HUES6 (cell line): Measurements from ENCODE around the gene MFSD11.
"Not testable (repeated sequence)": the region's sequence is repeated elsewhere in the genome, so short reads cannot be mapped to it uniquely, and the experiment has no call there.

Experiments used
- H3K27ac ChIP-seq: 2 replicates; pipeline ENCODE4 v1.7.0; 2013; ENCODE audit warnings: low read depth, mild to moderate bottlenecking, low read length, inconsistent platforms
- H3K27me3 ChIP-seq: 2 replicates; pipeline ENCODE4 v1.6.1; 2013; ENCODE audit warnings: low read length; ENCODE audit not compliant: control insufficient read depth, insufficient read depth
- H3K36me3 ChIP-seq: 2 replicates; pipeline ENCODE4 v1.6.1; 2013; ENCODE audit warnings: low read length; ENCODE audit not compliant: control insufficient read depth, insufficient read depth
- H3K4me1 ChIP-seq: 2 replicates; pipeline ENCODE4 v1.6.1; 2013; ENCODE audit warnings: low read length; ENCODE audit not compliant: control insufficient read depth, insufficient read depth
- H3K4me3 ChIP-seq: 2 replicates; pipeline ENCODE4 v1.5.1; 2013; ENCODE audit warnings: low read depth, low read length
- H3K9ac ChIP-seq: one replicate; pipeline ENCODE4 v1.6.1; 2013; ENCODE audit warnings: mild to moderate bottlenecking, low read length
- H3K9me3 ChIP-seq: 2 replicates; pipeline ENCODE4 v1.6.1; 2013; ENCODE audit warnings: low read depth, low read length; ENCODE audit not compliant: control insufficient read depth, insufficient read depth

MFSD11 gene

DNA sequence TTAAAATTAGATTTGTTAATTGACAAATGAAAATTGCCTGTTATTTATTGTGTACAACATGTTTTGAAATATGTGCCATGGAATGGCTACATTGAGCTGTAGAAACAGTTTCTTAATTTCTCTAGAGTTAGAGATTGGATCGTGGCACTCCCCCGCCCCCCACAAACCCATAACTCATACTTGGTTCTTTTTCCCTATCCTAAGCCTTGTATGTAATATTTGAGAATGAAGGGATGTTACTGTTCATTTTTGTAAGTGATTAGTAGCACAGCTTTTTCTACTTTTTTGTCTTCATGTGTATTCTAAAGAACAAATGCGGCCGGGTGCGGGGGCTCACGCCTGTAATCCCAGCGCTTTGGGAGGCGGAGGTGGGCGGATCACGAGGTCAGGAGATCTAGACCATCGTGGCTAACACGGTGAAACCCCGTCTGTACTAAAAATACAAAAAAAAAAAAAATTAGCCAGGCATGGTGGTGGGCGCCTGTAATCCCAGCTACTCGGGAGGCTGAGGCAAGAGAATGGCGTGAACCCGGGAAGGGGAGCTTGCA lies 1.7 kb downstream of the MFSD11 start:
- H3K27me3 ChIP-seq, H3K27ac ChIP-seq, H3K9me3 ChIP-seq, H3K4me3 ChIP-seq, H3K9ac ChIP-seq: not testable (repeated sequence)
- Histone ChIP-seq H3K4me1 (peaks cover 15% of the 10 kb centered on the region), H3K36me3 (peaks cover 37% of the 10 kb centered on the region)

GRCh38 chr17:76740329-76741118 lies 2.6 kb downstream of the MFSD11 start:
- Histone ChIP-seq H3K4me3 (no peak overlapping the region), H3K27me3 (no peaks in the 10 kb centered on the region), H3K27ac (no peak overlapping the region), H3K4me1 (peaks cover 7% of the 10 kb centered on the region), H3K9me3 (no peaks in the 10 kb centered on the region), H3K36me3 (peaks cover 37% of the 10 kb centered on the region), H3K9ac (no peak overlapping the region)

GRCh38 chr17:76742958-76743357 lies 5.0 kb downstream of the MFSD11 start:
- H3K9me3 ChIP-seq = no peaks in the 10 kb centered on the region
- H3K27ac ChIP-seq = no peak overlapping the region
- no peak overlapping the region for H3K4me3 ChIP-seq
- peaks cover 37% of the 10 kb centered on the region for H3K36me3 ChIP-seq
- H3K27me3 ChIP-seq = no peaks in the 10 kb centered on the region
- H3K9ac ChIP-seq = no peak overlapping the region
- peaks cover 7% of the 10 kb centered on the region for H3K4me1 ChIP-seq

DNA sequence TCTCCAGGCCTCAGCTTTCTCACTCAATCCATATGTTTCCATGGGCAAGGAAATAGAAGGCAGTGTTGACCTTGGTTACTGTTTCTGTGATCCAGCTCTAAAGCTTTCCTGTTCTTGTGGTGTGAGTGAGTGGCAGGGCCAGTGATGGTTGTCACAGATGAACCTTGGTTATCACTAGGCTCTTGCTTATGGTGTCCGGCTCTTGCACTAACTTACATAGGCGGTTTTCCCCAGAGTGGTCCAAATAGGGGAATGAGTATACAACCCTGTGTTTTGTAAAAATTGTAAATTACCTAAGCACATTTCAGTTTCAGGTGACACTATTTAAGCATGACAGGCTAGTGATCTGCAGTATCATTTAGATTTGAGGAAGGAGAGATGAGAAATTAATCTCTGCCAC lies 6.8 kb downstream of the MFSD11 start:
- no peak overlapping the region for H3K4me3 ChIP-seq
- H3K4me1 ChIP-seq = no peaks in the 10 kb centered on the region
- H3K36me3 ChIP-seq = peaks cover 37% of the 10 kb centered on the region
- no peaks in the 10 kb centered on the region for H3K9me3 ChIP-seq
- H3K27ac ChIP-seq = no peak overlapping the region
- no peak overlapping the region for H3K9ac ChIP-seq
- H3K27me3 ChIP-seq = no peaks in the 10 kb centered on the region

DNA sequence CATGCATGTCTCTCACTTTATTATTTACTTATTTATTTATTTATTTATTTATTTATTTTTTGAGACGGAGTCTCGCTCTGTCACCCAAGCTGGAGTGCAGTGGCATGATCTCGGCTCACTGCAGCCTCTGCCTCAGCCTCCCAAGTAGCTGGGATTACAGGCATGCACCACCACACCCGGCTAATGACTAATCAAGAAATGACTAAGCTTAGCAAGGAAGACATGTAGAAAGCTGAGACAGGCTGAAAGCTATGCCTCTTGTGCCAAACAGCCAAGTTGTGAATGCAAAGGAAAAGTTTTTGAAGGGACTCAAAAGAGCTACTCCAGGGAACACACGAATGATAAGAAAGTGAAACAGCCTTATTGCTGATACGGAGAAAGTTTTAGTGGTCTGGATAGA lies 7.9 kb downstream of the MFSD11 start:
- H3K36me3 ChIP-seq = peaks cover 37% of the 10 kb centered on the region
- H3K9ac ChIP-seq, H3K4me3 ChIP-seq, H3K27me3 ChIP-seq, H3K4me1 ChIP-seq, H3K27ac ChIP-seq, H3K9me3 ChIP-seq: not testable (repeated sequence)

- no peak overlapping the region for H3K27ac ChIP-seq
- H3K9me3 ChIP-seq = no peaks in the 10 kb centered on the region
- H3K9ac ChIP-seq = no peak overlapping the region
- H3K36me3 ChIP-seq = peaks cover 31% of the 10 kb centered on the region
- H3K4me1 ChIP-seq = no peaks in the 10 kb centered on the region
- H3K27me3 ChIP-seq = no peaks in the 10 kb centered on the region
- H3K4me3 ChIP-seq = no peak overlapping the region
Measured at GRCh38 chr17:76747716-76748363, 9.9 kb downstream of the MFSD11 start.

DNA sequence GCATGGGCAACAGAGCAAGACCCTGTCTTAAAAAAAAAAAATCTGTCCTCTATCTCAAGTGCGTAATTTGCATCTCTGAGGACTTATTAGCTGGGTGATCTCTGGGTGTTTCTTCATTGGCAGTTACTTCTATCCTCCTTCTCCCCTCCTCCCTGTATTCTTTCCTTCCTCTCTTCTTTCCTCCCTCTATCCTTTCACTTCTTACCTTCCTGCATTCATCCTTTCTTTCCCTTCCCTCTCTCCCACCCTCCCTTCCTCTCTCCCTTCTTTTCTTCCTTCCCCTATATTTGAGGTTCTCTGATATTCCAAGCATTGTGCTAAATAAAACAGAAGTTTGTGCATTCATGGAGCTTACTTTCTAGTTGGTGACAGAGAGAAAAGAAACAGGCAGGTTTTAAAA lies 10.7 kb downstream of the MFSD11 start:
- Histone ChIP-seq H3K9ac (no peak overlapping the region), H3K36me3 (peaks cover 31% of the 10 kb centered on the region), H3K27me3 (no peaks in the 10 kb centered on the region), H3K9me3 (no peaks in the 10 kb centered on the region), H3K27ac (no peak overlapping the region), H3K4me3 (no peak overlapping the region), H3K4me1 (no peaks in the 10 kb centered on the region)

- Histone ChIP-seq H3K36me3 (peaks cover 13% of the 10 kb centered on the region), H3K4me3 (no peak overlapping the region), H3K9ac (no peak overlapping the region), H3K4me1 (no peaks in the 10 kb centered on the region), H3K27me3 (no peaks in the 10 kb centered on the region), H3K9me3 (no peaks in the 10 kb centered on the region), H3K27ac (no peak overlapping the region)
Measured at GRCh38 chr17:76751416-76751993, 13.6 kb downstream of the MFSD11 start.

DNA sequence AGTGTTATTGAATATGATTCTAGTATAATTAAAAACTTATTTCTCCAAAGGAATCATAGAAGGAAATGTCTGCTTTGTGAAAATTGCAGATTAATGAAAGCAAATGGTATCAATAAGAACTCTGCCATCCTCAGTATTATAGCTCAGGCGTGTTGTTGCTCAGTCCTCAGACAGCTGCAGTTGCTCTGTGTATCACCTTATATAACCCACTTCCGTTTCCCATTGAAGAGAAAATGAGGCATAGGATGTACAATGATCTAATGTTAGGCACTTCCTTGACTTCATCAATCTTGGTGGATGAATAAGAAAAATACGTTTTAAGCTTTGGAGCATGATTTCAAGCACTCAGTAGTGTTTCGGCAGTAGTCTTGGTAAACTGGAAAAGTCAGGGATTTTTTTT lies 14.1 kb downstream of the MFSD11 start:
- no peaks in the 10 kb centered on the region for H3K9me3 ChIP-seq
- no peaks in the 10 kb centered on the region for H3K27me3 ChIP-seq
- no peaks in the 10 kb centered on the region for H3K4me1 ChIP-seq
- H3K9ac ChIP-seq = no peak overlapping the region
- no peak overlapping the region for H3K4me3 ChIP-seq
- peaks cover 12% of the 10 kb centered on the region for H3K36me3 ChIP-seq
- H3K27ac ChIP-seq = no peak overlapping the region

GRCh38 chr17:76753061-76753961 lies 15.4 kb downstream of the MFSD11 start:
- no peak overlapping the region for H3K4me3 ChIP-seq
- H3K9me3 ChIP-seq = no peaks in the 10 kb centered on the region
- H3K4me1 ChIP-seq = no peaks in the 10 kb centered on the region
- H3K27ac ChIP-seq = no peak overlapping the region
- H3K36me3 ChIP-seq = peaks cover 20% of the 10 kb centered on the region
- no peaks in the 10 kb centered on the region for H3K27me3 ChIP-seq
- no peak overlapping the region for H3K9ac ChIP-seq
